HG03565 (cell line): ENCODE results near the gene ZBTB18.

Source experiments
- ATAC-seq: cut with Tn5 transposase; IDR thresholded peaks from one replicate; pipeline ENCODE4 v1.9.1; 2021; ENCODE audit warnings: mild to moderate bottlenecking, moderate library complexity; ENCODE audit not compliant: unreplicated experiment

ZBTB18 gene

GRCh38 chr1:244060686-244061085, 9.6 kb downstream of the ZBTB18 start:
- ATAC-seq: no peak

- ATAC-seq: no peak
Observed at GRCh38 chr1:244062156-244062725, 11.2 kb downstream of the ZBTB18 start.

- no peak for ATAC-seq
Observed at GRCh38 chr1:244063498-244063897, 12.4 kb downstream of the ZBTB18 start.

DNA sequence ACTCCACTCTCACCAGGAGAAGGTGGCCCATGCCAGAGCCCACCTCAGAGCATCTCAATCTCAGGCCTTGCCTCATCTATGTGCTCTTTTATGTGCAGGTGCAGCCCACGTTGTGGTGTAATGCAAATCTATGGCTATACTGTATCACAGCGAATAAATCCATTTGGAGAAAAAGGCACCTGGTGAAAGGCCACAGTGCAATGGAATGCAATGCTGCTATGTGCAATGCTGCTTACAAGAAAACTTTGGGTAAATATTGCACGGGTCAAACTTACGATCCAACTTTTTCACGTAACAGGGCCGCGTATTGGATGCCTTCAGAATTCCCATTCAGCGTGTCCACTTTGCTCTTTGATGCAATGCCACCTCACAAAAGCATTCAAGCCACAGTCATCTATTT, 13.5 kb downstream of the ZBTB18 start:
- no peak for ATAC-seq

GRCh38 chr1:244065063-244065793, 14.1 kb downstream of the ZBTB18 start:
- ATAC-seq: no peak

- no peak for ATAC-seq
Observed at GRCh38 chr1:244065960-244066388, 14.9 kb downstream of the ZBTB18 start.

DNA sequence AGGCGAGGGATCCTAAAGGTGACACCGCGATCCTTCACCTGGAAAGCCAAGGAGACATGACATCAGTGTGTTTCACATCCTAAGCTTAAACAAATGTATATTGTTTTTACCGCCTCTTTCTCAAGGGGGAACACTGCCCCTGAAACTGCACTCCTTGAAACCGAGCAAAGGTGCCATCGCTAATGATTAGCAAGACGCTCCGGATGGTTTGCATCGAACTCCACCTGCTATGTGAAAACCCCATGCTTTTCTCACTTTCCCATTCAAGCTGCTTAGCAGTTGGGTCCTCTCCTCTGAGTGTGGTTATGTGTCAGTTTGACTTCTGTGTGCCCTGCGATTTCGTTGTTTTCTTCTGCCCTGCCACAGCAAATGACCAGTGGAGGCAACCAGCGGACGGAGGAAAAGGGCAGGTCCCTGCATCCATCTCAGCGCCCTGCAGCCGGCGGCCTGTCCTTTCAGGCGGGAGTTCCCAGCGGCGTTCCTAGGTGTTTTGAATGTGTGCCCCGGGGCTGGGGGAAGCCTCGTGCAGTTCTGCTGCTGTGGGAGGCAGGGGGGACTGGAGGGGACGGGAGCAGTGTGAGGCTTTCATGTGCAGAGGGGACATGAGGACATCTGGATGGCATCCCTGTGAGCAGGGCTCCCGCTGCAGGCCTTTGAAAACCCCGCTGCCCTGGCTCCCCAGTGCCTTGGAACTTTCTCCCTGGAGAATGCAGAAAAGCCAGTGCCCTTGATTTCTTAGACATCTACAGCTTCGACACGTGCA, 16.1 kb downstream of the ZBTB18 start:
- no peak for ATAC-seq

DNA sequence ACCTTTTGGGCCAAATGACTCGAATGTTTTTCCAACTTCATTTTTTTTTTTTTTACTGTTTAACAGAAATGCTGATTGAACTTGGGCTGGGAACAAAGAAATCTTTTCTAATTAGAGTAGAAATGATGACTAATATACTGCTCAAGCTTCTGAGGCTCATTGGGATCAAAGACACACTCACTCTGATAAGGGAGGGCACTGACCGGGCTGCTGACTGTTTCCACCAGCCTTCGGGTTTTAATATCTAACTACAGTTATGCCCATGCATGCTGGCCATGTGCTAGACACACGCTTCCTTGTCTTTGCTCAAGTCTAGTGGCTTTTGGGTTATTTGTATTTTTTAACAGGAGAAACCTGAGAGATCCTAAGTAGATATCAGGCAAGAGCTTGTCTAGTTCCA, 16.8 kb downstream of the ZBTB18 start:
- ATAC-seq: no peak

DNA sequence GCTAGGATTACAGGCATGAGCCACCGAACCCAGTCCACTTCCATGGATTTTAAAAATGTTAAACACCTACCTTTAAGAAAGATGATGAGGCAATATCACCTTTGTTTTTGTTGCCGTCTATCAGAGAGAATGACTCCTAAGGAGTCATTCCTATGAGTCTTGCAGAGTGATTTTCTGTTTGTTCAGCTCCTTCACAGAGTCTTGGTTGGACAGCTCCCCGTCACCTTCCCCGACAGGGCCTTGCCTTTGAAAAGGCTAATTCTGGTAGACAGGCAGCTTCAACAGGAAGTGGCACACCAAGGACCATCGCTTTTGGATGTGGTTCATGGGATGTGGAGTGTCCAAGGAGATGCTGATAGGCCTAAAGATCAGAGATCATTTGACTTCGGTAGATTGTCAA, 17.5 kb downstream of the ZBTB18 start:
- ATAC-seq: no peak

DNA sequence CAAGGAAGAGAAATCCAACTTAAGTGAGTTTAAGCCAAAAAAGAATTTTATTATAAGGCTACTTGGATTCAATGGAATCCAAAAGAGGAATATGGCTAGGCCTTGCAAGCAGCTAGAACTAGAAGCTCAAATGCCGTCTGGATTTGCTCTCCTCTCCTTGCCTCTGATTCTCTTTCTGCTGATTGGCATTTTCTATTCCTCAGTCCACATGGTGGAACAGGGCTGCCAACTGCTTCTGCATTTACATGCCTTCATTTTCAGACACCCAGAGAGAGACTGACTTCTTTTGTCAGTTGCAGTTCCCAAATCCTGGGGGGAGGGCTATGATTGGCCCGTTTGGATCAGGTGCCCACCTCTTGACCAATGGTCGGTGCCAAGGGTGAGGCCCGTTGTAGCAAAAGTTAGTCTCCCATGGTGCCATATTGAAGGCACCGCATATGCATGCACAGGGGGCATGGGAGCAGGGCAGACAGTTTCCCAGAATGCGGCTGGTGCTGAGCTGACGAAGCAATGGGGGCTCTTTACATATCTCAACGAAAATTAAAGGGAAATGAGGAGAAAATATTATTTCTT, 18.3 kb downstream of the ZBTB18 start:
- ATAC-seq: no peak

- ATAC-seq: peak; percentile 83
Observed at GRCh38 chr1:244074559-244075171, 23.6 kb downstream of the ZBTB18 start.

- ATAC-seq: peak; percentile 28
Observed at GRCh38 chr1:244075247-244075722, 24.2 kb downstream of the ZBTB18 start.

DNA sequence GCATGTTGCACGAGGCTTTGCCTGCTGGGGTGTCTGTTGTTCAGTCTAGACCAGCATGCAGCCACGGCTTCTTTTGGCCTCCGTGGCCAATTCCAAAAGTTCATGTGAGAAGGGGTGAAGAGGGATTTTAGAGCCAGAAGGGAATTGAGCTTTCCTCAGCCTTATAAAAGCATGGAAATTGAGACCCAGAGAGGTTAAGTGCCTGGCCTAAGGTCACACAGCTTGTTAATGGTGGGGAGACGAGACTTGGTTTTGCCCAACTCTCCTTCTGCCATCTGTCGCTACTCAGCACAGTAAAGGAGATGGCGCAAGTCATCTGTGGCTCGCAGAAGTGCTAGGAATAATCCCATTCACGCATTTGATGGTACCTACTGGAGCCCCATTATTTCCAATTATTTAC, 25.7 kb downstream of the ZBTB18 start:
- no peak for ATAC-seq

DNA sequence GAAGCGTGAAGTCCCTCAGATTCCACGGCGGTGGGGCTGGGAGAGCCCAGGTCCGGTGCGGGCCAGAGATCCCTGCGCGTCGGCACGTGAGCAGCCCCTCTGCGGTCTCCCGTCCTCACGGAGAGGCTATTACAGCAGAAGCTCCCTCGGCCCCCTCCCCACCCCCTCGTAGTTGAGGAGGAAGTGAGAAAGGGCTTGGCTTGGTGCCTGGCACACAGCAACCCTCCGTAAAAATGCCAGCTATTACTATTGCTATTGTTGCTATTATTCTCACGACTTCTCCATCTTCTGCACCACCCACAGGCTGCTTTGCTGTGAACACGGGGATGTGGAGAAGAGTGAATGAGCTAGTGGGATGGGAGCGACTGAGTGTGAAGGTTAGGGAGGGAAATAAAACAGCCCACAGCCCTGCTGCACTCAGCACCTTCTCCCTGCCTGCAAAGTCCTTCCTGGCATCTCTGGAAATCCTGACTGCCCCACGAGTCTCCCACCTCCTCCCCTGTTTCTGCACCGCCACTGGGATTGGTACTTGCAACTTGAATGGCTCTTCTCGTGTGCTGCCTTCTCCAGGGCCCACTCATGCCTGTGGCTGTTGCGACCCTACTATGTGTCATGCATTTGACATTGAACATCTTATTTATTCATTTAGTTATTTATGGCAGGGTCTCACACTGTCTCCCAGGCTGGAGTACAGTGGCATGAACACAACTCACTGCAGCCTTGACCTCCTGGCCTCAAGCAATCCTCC, 26.6 kb downstream of the ZBTB18 start:
- no peak for ATAC-seq

DNA sequence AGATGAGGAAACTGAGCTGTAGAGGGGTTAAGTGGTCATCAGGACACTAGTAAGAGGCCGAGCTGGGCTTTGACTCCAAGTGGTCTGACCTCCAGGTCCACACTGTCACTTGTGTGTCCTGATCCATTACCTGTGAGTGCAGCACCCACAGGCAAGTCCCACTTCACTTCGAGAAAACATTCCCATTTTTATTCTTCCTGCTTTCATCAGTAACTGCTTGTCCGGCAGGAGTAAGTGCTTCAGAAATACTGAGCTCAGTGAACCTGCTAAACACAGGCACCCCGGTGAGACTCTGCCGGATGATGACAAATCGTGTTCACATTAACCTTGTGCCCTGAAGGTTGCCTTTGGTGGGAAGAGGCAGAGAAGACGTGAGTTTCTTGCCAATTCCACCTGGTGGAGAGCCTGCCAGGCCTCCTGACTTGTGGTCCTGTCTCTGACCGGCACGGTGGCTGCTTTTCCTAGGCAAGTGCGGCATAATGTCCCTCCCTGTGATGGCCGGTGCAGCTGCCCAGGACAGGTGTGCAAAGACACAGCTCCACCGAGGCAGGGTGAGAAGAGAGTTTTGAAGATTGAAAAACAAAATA, 29.4 kb downstream of the ZBTB18 start:
- no peak for ATAC-seq

DNA sequence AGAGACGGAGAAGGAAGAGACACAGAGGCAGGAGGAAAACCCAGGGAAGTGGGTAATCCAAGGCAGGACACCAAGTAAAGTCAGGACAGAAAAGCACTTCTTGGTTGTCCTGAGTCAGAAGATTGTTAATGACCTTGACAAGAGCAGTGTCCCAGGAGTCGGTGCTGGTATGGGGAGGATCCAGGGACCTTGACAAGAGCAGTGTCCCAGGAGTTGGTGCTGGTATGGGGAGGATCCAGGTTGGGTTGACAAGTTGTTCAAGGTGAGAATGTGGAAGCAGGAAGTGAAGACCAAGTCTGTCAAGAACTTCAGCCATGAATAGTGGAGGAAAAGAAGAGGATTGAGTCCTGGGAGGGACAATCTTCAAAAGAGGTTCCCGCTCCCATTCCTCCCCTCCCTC, 31.9 kb downstream of the ZBTB18 start:
- no peak for ATAC-seq

DNA sequence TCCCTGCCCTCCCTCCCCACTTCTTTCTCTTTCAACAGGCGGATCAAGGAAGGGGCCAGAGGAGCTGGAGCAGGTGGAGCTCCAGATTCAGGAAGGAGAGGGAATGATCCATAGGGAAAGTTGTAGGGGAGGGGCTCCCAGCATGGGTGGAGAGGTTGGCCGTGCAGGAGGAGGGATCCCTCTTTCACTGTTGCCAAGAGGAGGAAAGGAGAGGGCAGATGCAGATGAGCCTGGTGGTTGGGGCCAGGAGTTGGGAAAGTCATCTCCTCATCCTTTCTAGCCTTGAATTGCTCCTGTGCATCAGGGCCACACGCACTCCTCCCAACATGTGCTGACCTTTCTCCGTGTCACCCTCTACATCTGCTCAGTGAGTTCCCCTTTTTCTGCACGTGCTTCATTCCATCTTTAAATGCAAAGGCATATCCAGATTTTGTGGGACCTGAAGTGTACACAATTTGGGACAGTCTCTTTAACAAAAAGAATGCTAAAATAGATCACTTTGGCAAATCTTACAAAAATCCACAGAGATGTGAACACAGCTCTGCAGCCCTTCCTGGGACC, 32.4 kb downstream of the ZBTB18 start:
- no peak for ATAC-seq

GRCh38 chr1:244084763-244085162, 33.7 kb downstream of the ZBTB18 start:
- no peak for ATAC-seq

DNA sequence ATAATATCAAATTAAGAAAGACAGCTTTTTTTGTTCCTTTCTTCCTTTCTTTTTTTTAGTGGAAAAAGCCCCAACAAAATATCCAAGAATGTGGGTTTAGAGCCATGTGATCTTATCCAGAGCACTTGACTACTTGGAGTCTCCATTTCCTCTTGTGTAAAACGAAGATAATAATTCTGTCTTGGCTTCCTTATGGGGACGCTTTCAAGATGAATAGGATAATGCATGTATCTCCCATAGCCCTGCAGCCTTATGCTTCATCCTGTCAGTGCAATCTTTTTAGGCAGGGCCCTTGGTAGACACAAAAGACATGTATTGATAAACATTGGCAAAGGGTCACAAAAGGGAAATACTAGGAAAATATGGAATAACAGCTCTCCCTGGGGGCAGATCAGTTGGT, 34.8 kb downstream of the ZBTB18 start:
- ATAC-seq: no peak
